HFFc6 (cell line): ENCODE data around the gene MCMBP. TPM values are rescaled to one million over a fixed set of nuclear protein-coding genes. Genes with fewer than 3 reads are reported as not detected.

Source experiments
- DNase-seq: peaks from one replicate; pipeline ENCODE4 v3.0.0-alpha.2; 2018
- H3K27ac Mint-ChIP-seq: 2 replicates; pipeline ENCODE4 v1.8.0; 2020; ENCODE audit warnings: mild to moderate bottlenecking, mixed read lengths
- H3K27me3 Mint-ChIP-seq: 2 replicates; pipeline ENCODE4 v1.8.0; 2021; ENCODE audit warnings: mild to moderate bottlenecking, moderate library complexity, mixed read lengths; ENCODE audit not compliant: insufficient read depth
- H3K36me3 Mint-ChIP-seq: 2 replicates; pipeline ENCODE4 v1.8.0; 2021; ENCODE audit warnings: low read depth, mixed read lengths
- H3K4me1 Mint-ChIP-seq: 2 replicates; pipeline ENCODE4 v1.8.0; 2020; ENCODE audit warnings: low read depth, mixed read lengths
- H3K4me3 Mint-ChIP-seq: 2 replicates; pipeline ENCODE4 v1.8.0; 2020; ENCODE audit warnings: mild to moderate bottlenecking, moderate library complexity, mixed read lengths
- H3K9me3 Mint-ChIP-seq: 2 replicates; pipeline ENCODE4 v1.8.0; 2020; ENCODE audit warnings: mild to moderate bottlenecking, mixed read lengths
- total RNA-seq, 6 experiments: library from RNA; stranded (reverse); fragmentation: NEBNext Ultra II Directional; extraction: Animal tissue kit (Norgen Biotek cat#: 25700); gene quantifications; 2 replicates in 1 of 6; 3 replicates in 5 of 6; pipeline ENCODE4 v1.2.3, GENCODE V29; 2021
- TF ChIP-seq, protein P1 (sequence below): fragments of 200-600 bp; sonication (generic); IDR thresholded peaks from 2 replicates; pipeline ENCODE4 v1.5.0; 2021; ENCODE audit warnings: antibody characterized with exemption, mild to moderate bottlenecking

Gene MCMBP
- total RNA-seq, 6 experiments from 2014 or later: 40.4 to 59.0 (median 53.5) TPM

GRCh38 chr10:119821182-119821581 is 51.5 kb downstream of the MCMBP start:
- Mint-ChIP-seq H3K27ac (no peak overlapping the region), H3K27me3 (peaks cover 2% of the 10 kb centered on the region; the same call in 1 of the 2 replicates), H3K36me3 (peaks cover 17% of the 10 kb centered on the region; the same call in 1 of the 2 replicates), H3K9me3 (no peaks in the 10 kb centered on the region), H3K4me3 (no peak overlapping the region), H3K4me1 (peaks cover 12% of the 10 kb centered on the region; the same call in 1 of the 2 replicates)
- TF ChIP-seq, protein P1, sequence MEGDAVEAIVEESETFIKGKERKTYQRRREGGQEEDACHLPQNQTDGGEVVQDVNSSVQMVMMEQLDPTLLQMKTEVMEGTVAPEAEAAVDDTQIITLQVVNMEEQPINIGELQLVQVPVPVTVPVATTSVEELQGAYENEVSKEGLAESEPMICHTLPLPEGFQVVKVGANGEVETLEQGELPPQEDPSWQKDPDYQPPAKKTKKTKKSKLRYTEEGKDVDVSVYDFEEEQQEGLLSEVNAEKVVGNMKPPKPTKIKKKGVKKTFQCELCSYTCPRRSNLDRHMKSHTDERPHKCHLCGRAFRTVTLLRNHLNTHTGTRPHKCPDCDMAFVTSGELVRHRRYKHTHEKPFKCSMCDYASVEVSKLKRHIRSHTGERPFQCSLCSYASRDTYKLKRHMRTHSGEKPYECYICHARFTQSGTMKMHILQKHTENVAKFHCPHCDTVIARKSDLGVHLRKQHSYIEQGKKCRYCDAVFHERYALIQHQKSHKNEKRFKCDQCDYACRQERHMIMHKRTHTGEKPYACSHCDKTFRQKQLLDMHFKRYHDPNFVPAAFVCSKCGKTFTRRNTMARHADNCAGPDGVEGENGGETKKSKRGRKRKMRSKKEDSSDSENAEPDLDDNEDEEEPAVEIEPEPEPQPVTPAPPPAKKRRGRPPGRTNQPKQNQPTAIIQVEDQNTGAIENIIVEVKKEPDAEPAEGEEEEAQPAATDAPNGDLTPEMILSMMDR: no peak
- no peak for DNase-seq

GRCh38 chr10:119818889-119819270 is 53.8 kb downstream of the MCMBP start:
- Mint-ChIP-seq H3K9me3 (no peaks in the 10 kb centered on the region), H3K27ac (no peak overlapping the region), H3K27me3 (peaks cover 2% of the 10 kb centered on the region; the same call in 1 of the 2 replicates), H3K4me3 (no peak overlapping the region), H3K4me1 (0 out of 2 replicates have a peak, but pooled peaks cover 7% of the 10 kb centered on the region), H3K36me3 (peaks cover 30% of the 10 kb centered on the region)
- no peak for DNase-seq
- TF ChIP-seq, protein P1: no peak

- H3K27ac Mint-ChIP-seq: no peak overlapping the region
- peaks cover 30% of the 10 kb centered on the region for H3K36me3 Mint-ChIP-seq
- 0 out of 2 replicates have a peak, but pooled peaks cover 7% of the 10 kb centered on the region for H3K4me1 Mint-ChIP-seq
- TF ChIP-seq, protein P1: no peak
- H3K9me3 Mint-ChIP-seq: no peaks in the 10 kb centered on the region
- peaks cover 2% of the 10 kb centered on the region; the same call in 1 of the 2 replicates for H3K27me3 Mint-ChIP-seq
- DNase-seq: no peak
- H3K4me3 Mint-ChIP-seq: no peak overlapping the region
Measured at GRCh38 chr10:119817991-119818888, 54.4 kb downstream of the MCMBP start.

- H3K9me3 Mint-ChIP-seq: no peaks in the 10 kb centered on the region
Measured at GRCh38 chr10:119815671-119816070, 57.0 kb downstream of the MCMBP start.

DNA sequence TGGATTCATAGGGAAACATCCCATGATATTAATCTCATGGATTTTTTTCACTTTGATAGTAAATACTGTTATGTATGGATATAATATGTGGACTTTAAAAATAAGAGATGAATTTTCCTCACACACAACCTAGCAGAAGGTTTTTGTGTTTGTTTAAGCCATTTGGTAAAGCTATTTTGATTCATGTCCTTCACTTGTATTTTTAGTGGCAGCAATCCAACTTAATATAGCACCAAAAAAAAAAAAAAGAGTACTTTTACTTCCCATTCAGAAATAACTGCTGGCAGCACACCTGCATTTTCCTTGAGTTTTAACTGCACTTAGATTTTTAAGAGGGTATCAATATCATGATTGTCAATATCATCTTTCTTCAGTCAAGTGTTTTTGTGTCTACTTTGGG is 60.0 kb downstream of the MCMBP start:
- TF ChIP-seq, protein P1: no peak
- Mint-ChIP-seq H3K4me3 (no peak overlapping the region), H3K9me3 (no peaks in the 10 kb centered on the region), H3K27ac (no peak overlapping the region), H3K4me1 (peaks cover 10% of the 10 kb centered on the region), H3K36me3 (peaks cover 21% of the 10 kb centered on the region), H3K27me3 (no peaks in the 10 kb centered on the region)
- DNase-seq: no peak

More at GRCh38 chr10:119815671-119816070, 57.0 kb downstream of the MCMBP start:
- no peak for DNase-seq
- no peak overlapping the region for H3K27ac Mint-ChIP-seq
- H3K36me3 Mint-ChIP-seq: peaks cover 30% of the 10 kb centered on the region
- TF ChIP-seq, protein P1: no peak
- no peak overlapping the region for H3K4me3 Mint-ChIP-seq
- H3K27me3 Mint-ChIP-seq: peaks cover 2% of the 10 kb centered on the region; the same call in 1 of the 2 replicates
- 0 out of 2 replicates have a peak, but pooled peaks cover 7% of the 10 kb centered on the region for H3K4me1 Mint-ChIP-seq
